Psoas muscle (tissue), 8 donors: ENCODE data around the gene ARHGAP15. TPM values are rescaled to one million over a fixed set of nuclear protein-coding genes. Genes with fewer than 3 reads are reported as not detected.

ENCODE experiments used
- ATAC-seq, 4 donors: fragments of 200-7000 bp; cut with Tn5 transposase; one replicate each; pipeline ENCODE4 v1.9.1; 2020; ENCODE audit warnings: moderate library complexity in 3 of 4, mild to moderate bottlenecking in 2 of 4
- DNase-seq, 2 donors: peaks; one replicate each; pipeline ENCODE4 v3.0.0-alpha.2; 2020
- H3K27ac ChIP-seq: fragments of 200-600 bp; one replicate; pipeline ENCODE4 v1.8.0; 2022
- H3K27me3 ChIP-seq, 3 donors: fragments of 200-600 bp in 1 of 3; one replicate each; pipeline versions ENCODE4 v1.6.1 to v1.8.0; 2013 to 2022; ENCODE audit warnings: low read length in 2 of 3, mild to moderate bottlenecking in 2 of 3, moderate library complexity in 1 of 3; ENCODE audit not compliant: insufficient read depth in 3 of 3
- H3K36me3 ChIP-seq, 2 donors: fragments of 200-600 bp in 1 of 2; one replicate each; pipeline versions ENCODE4 v1.6.1 to v1.8.0; 2013 to 2022; ENCODE audit warnings: low read depth in 1 of 2, mild to moderate bottlenecking in 1 of 2, moderate library complexity in 1 of 2; ENCODE audit not compliant: insufficient read depth in 1 of 2
- H3K4me1 ChIP-seq: fragments of 200-600 bp; one replicate; pipeline ENCODE4 v1.8.0; 2022
- H3K4me3 ChIP-seq: fragments of 200-600 bp; one replicate; pipeline ENCODE4 v1.8.0; 2022; ENCODE audit warnings: mild to moderate bottlenecking
- H3K9me3 ChIP-seq: fragments of 200-600 bp; one replicate; pipeline ENCODE4 v1.8.0; 2022
- WGBS, 3 donors: extraction: QIAGEN DNeasy Blood & Tissue Kit; methylation state at CpG; one replicate each; pipeline versions ENCODE4 v1.1.6 to v1.1.7; 2013; 5-methylcytosine and 5-hydroxymethylcytosine counted together
- intact Hi-C, 2 donors: fragments of 100-400 bp; cut with DNase I; formaldehyde crosslinking; loops; one replicate each; pipeline versions ENCODE4 v1.11.0 to v1.14.2; 2022
- polyA plus RNA-seq, 3 donors: library from polyadenylated mRNA; stranded (reverse); fragments of 200-250 nt; gene quantifications; one replicate each; pipeline ENCODE4 v1.2.3, GENCODE V29; 2013
- total RNA-seq, 4 donors: library from RNA; stranded (reverse); fragmentation: NEBNext Ultra II Directional in 2 of 4; extraction: Animal tissue kit (Norgen Biotek cat#: 25700) in 2 of 4; gene quantifications; one replicate each; pipeline versions ENCODE4 v1.2.1 to v1.2.4, GENCODE V29; 2021 to 2023
- TF ChIP-seq, protein P1 (sequence below): fragments of 200-600 bp; IDR thresholded peaks from one replicate; pipeline ENCODE4 v1.8.0; 2022; ENCODE audit warnings: antibody characterized with exemption
- donor health status: healthy with polysubstance abuse.
- donor health status: DM: no; HTN: no; CAD: no; lungs with moderate emphysema.
- donor health status: Bipolar disorder and iron deficiency.
- donor health status: healthy.
- donor health status: DM: yes; HTN: yes; CAD: no.
- donor health status: DM: no; HTN: no; CAD: no.
- donor health status: DM: no; HTN: no; CAD: no.
- donor health status: DM: yes; HTN: yes; CAD: no.

The ARHGAP15 gene
- total and polyA plus RNA-seq, 7 donors = 0.49 to 3.1 (median 0.95) TPM

DNA sequence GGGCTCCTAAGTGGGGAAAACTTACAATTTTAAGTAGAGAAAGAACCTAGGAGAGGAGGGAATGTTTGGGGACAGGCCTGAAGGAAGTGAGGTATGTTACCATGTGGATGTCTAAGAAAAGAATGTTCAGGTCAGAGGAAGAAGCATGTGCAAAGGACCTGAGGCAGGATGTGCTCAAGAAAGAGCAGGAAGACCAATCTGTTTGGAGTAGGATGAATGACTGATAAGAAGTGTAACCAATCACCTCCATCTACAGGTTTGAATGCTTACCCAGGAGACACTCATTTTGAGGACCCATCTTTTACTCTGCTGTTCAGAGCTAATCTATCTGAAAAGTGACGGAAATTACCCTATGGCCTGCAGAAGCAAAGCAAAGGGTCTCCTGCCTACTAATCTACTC is 342.3 kb downstream of the ARHGAP15 start:
- no peak for ATAC-seq
- intact Hi-C loops = no loop called here
- Histone ChIP-seq H3K36me3 (no peaks in the 10 kb centered on the region), H3K4me1 (no peaks in the 10 kb centered on the region), H3K27ac (no peak overlapping the region), H3K27me3 (no peaks in the 10 kb centered on the region), H3K4me3 (no peak overlapping the region), H3K9me3 (no peaks in the 10 kb centered on the region)
- 100% methylated on average over 1 of the region's 1 CpG for WGBS, 3 donors
- DNase-seq = no peak
- TF ChIP-seq, protein P1, sequence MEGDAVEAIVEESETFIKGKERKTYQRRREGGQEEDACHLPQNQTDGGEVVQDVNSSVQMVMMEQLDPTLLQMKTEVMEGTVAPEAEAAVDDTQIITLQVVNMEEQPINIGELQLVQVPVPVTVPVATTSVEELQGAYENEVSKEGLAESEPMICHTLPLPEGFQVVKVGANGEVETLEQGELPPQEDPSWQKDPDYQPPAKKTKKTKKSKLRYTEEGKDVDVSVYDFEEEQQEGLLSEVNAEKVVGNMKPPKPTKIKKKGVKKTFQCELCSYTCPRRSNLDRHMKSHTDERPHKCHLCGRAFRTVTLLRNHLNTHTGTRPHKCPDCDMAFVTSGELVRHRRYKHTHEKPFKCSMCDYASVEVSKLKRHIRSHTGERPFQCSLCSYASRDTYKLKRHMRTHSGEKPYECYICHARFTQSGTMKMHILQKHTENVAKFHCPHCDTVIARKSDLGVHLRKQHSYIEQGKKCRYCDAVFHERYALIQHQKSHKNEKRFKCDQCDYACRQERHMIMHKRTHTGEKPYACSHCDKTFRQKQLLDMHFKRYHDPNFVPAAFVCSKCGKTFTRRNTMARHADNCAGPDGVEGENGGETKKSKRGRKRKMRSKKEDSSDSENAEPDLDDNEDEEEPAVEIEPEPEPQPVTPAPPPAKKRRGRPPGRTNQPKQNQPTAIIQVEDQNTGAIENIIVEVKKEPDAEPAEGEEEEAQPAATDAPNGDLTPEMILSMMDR = no peak

DNA sequence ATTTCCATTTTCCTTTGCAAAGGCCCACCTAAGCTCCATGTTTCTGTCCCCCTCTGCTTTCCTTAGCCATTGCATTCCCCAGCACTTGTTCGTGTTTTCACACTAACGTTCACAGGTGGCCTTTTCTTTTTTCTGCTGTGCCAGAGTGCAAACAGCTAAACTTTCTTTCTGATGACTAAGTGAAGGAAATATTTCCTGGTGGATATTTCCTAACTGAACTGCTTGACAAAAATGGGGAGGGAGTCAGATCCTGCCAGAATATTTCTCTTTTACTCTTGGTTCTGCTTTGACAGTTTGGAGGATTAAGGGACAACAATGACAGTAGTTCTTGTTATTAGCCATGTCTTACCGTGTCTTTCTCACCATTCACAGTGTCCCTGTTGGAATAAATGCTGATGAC is 344.0 kb downstream of the ARHGAP15 start:
- WGBS, 3 donors = 8 to 32% (median 15%) methylated on average over 3 of the region's 3 CpGs
- Histone ChIP-seq H3K4me1 (no peaks in the 10 kb centered on the region), H3K36me3 (no peaks in the 10 kb centered on the region), H3K4me3 (no peak overlapping the region), H3K27me3 (no peaks in the 10 kb centered on the region), H3K27ac (no peak overlapping the region), H3K9me3 (no peaks in the 10 kb centered on the region)
- DNase-seq = no peak
- ATAC-seq = no peak
- intact Hi-C loops = no loop called here
- TF ChIP-seq, protein P1 = no peak

DNA sequence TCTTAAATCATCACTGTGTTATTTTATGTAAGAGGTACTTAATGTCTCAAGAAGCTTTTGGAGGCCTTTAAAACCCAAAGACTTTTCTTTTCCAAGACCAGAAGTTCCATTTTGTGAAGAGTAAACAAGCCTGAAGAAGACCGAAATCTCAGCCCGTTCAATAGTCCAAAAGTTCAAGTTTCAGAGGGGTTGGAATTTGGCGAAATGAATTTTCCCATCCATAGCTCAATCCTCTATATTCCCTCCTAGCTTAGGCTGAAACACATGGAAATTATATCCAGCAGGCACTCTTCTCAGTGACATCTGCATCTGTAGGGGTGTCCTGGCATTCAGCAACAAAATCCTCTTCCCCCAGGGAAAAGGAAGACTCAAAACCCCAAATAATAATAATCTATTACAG is 344.6 kb downstream of the ARHGAP15 start:
- Histone ChIP-seq H3K4me3 (no peak overlapping the region), H3K27me3 (no peaks in the 10 kb centered on the region), H3K9me3 (no peaks in the 10 kb centered on the region), H3K27ac (peak overlapping the region; percentile 13), H3K36me3 (no peaks in the 10 kb centered on the region), H3K4me1 (no peaks in the 10 kb centered on the region)
- TF ChIP-seq, protein P1 = no peak
- intact Hi-C loops = no loop called here
- ATAC-seq = no peak
- WGBS, 3 donors = 48 to 58% (median 50%) methylated on average over 3 of the region's 3 CpGs
- DNase-seq = no peak

DNA sequence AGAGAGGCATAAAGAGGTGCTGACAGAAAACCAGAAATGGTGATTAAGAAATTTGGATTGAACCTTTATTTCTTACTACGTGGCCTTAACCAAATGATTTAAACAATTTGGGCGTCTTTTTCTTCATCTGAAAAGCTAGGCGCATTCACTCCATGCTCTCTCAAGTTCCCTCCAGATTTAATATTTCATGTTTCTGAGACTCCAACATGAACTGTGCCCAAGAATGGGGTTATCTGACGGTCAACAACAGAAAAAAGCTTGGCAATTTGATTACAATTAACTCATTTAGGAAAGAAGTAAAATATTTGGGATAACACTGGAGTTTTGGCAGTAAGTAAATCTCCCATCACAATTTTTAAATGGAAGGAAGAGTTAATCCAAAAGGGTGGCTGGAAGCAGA is 345.4 kb downstream of the ARHGAP15 start:
- Histone ChIP-seq H3K36me3 (no peaks in the 10 kb centered on the region), H3K4me3 (no peak overlapping the region), H3K9me3 (no peaks in the 10 kb centered on the region), H3K4me1 (no peaks in the 10 kb centered on the region), H3K27ac (no peak overlapping the region), H3K27me3 (no peaks in the 10 kb centered on the region)
- TF ChIP-seq, protein P1 = no peak
- intact Hi-C loops = no loop called here
- DNase-seq (no peak), ATAC-seq (no peak)
- 32 to 69% (median 39%) methylated on average over 4 of the region's 4 CpGs for WGBS, 3 donors

DNA sequence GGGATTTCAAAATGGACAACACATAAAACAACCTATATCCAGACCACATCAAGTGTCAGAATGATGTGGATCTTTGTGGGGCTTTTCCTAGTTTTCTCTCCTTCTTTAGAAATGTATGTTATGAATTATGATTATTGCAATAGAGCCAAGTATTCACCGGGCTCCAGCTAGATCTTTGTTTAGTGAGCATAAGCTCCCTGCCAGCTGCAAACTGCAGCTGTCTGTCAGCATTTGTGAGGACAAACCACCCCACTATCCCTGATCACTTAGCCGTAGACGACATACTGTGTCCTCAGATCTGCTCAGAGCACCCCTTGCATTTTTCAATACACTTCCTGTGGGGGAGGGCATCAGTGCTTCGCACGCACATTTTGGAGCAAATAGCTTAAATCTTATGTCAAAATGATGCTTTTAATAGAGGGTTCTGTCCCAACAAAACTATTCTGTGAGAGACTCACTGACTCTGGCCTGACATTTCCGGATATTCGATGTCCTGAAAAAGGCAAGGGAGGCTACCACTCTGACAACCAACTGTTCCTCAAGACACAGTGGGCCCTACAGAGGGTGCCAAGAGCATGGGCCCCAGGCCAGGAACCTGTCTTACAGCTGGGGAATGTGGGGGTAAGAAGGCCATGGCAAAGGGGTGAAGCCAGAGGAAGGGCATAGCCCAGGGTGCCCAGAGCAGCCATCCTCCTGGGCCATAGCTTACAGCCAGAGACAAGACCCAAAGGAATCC is 346.0 kb downstream of the ARHGAP15 start:
- TF ChIP-seq, protein P1 = no peak
- H3K4me1 ChIP-seq = no peaks in the 10 kb centered on the region
- H3K4me3 ChIP-seq = no peak overlapping the region
- DNase-seq (no peak), ATAC-seq (no peak)
- H3K9me3 ChIP-seq = no peaks in the 10 kb centered on the region
- H3K27me3 ChIP-seq = no peaks in the 10 kb centered on the region
- H3K36me3 ChIP-seq = no peaks in the 10 kb centered on the region
- 21 to 30% (median 23%) methylated on average over 7 of the region's 7 CpGs for WGBS, 3 donors
- intact Hi-C loops = no loop called here
- H3K27ac ChIP-seq = no peak overlapping the region
